Suprapubic skin (tissue), 3 donors: ENCODE data around the gene MAVS.

Experiments
- EP300 ChIP-seq: sonication (generic); formaldehyde crosslinking; IDR thresholded peaks from one replicate; pipeline ENCODE4 v1.6.1; 2017; ENCODE audit warnings: antibody characterized with exemption
- POLR2A ChIP-seq, 2 donors: fragments of 450-650 bp; IDR thresholded peaks; one replicate each; pipeline ENCODE4 v1.6.1; 2017; ENCODE audit warnings: antibody characterized with exemption in 2 of 2, mild to moderate bottlenecking in 2 of 2, moderate library complexity in 2 of 2
- TF ChIP-seq, protein P1 (sequence below), 2 donors: fragments of 200-600 bp in 1 of 2; fragments of 450-650 bp in 1 of 2; sonication (generic) in 1 of 2; IDR thresholded peaks; one replicate each; pipeline ENCODE4 v1.5.1; 2016 to 2019; ENCODE audit warnings: antibody characterized with exemption in 2 of 2, mild to moderate bottlenecking in 1 of 2, moderate library complexity in 1 of 2

- peak in 1 of 2 donors; percentile 55 for TF ChIP-seq POLR2A (IDR thresholded peaks at IDR 0.05)
- TF ChIP-seq, protein P1, sequence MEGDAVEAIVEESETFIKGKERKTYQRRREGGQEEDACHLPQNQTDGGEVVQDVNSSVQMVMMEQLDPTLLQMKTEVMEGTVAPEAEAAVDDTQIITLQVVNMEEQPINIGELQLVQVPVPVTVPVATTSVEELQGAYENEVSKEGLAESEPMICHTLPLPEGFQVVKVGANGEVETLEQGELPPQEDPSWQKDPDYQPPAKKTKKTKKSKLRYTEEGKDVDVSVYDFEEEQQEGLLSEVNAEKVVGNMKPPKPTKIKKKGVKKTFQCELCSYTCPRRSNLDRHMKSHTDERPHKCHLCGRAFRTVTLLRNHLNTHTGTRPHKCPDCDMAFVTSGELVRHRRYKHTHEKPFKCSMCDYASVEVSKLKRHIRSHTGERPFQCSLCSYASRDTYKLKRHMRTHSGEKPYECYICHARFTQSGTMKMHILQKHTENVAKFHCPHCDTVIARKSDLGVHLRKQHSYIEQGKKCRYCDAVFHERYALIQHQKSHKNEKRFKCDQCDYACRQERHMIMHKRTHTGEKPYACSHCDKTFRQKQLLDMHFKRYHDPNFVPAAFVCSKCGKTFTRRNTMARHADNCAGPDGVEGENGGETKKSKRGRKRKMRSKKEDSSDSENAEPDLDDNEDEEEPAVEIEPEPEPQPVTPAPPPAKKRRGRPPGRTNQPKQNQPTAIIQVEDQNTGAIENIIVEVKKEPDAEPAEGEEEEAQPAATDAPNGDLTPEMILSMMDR (IDR thresholded peaks at IDR 0.05): no peak
- peak; percentile 74 for TF ChIP-seq EP300
Observed at GRCh38 chr20:3811467-3812258, 35.0 kb upstream of the MAVS start.
